HG03460 (cell line): ENCODE measurements around the gene FAM186B.
"Not testable (repeated sequence)": the region's sequence is repeated elsewhere in the genome, so short reads cannot be mapped to it uniquely, and the experiment has no call there.

Source experiments
- ATAC-seq: cut with Tn5 transposase; IDR thresholded peaks from one replicate; pipeline ENCODE4 v1.9.1; 2021; ENCODE audit not compliant: unreplicated experiment

Gene FAM186B

GRCh38 chr12:49612210-49612609 is 6.8 kb upstream of the FAM186B start:
- no peak for ATAC-seq

- not testable (repeated sequence) for ATAC-seq
Observed at GRCh38 chr12:49610785-49611184, 5.3 kb upstream of the FAM186B start.

GRCh38 chr12:49609875-49610154 is 4.4 kb upstream of the FAM186B start:
- no peak for ATAC-seq

GRCh38 chr12:49609059-49609874 is 3.8 kb upstream of the FAM186B start:
- ATAC-seq, result no peak

GRCh38 chr12:49604856-49605255 is 583 bp downstream of the FAM186B start:
- no peak for ATAC-seq

- ATAC-seq, result no peak
Observed at GRCh38 chr12:49603721-49604120, 1.7 kb downstream of the FAM186B start.

- ATAC-seq, result no peak
Observed at GRCh38 chr12:49599961-49600360, 5.5 kb downstream of the FAM186B start.

GRCh38 chr12:49598527-49598926 is 6.9 kb downstream of the FAM186B start:
- ATAC-seq, result no peak

GRCh38 chr12:49588721-49589516 is 16.5 kb downstream of the FAM186B start:
- no peak for ATAC-seq

GRCh38 chr12:49588281-49588680 is 17.2 kb downstream of the FAM186B start:
- no peak for ATAC-seq

- no peak for ATAC-seq
Observed at GRCh38 chr12:49587174-49587908, 18.1 kb downstream of the FAM186B start.

GRCh38 chr12:49585477-49586459 is 19.7 kb downstream of the FAM186B start:
- no peak for ATAC-seq

- no peak for ATAC-seq
Observed at GRCh38 chr12:49584591-49584990, 20.8 kb downstream of the FAM186B start.

GRCh38 chr12:49583366-49584094 is 21.9 kb downstream of the FAM186B start:
- ATAC-seq, result no peak

GRCh38 chr12:49582850-49583249 is 22.6 kb downstream of the FAM186B start:
- no peak for ATAC-seq

GRCh38 chr12:49582201-49582600 is 23.2 kb downstream of the FAM186B start:
- ATAC-seq, result no peak

GRCh38 chr12:49580572-49581535 is 24.6 kb downstream of the FAM186B start:
- peak; percentile 55 for ATAC-seq

- no peak for ATAC-seq
Observed at GRCh38 chr12:49578471-49579112, 26.8 kb downstream of the FAM186B start.
